NCI-H1694 treated with DMSO at 0.1 percent for 48 hours (cell line): Measurements from ENCODE around the gene LORICRIN.

Experiments used
- DNase-seq: peaks from one replicate; lab custom pipeline; 2025; lab: John Stamatoyannopoulos, UW

LORICRIN gene

GRCh38 chr1:153250166-153250565 is 9.3 kb upstream of the LORICRIN start:
- DNase-seq = no peak

- no peak for DNase-seq
Observed at GRCh38 chr1:153251087-153251486, 8.4 kb upstream of the LORICRIN start.

DNA sequence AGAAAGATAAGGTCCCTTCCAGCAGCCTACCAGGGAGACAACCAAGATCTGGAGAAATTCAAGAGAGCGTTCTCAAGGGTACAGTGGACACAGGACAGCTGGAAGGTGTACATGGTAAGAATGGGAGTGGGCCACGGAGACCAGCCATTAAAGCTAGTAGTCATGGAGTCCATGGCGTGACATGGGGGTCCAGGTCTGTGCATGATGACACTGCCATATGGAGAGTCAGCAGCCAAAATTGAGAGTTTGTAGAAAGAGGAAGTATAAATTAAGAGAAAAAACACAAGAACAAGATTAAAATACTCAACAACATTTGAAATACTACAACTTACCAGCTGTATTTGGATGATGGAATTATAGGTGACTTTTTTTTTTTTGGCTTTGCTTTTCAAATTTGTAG is 7.9 kb upstream of the LORICRIN start:
- DNase-seq = no peak

- DNase-seq = no peak
Observed at GRCh38 chr1:153251988-153252387, 7.5 kb upstream of the LORICRIN start.

GRCh38 chr1:153253076-153253475 is 6.4 kb upstream of the LORICRIN start:
- DNase-seq = no peak

- DNase-seq = no peak
Observed at GRCh38 chr1:153253693-153254092, 5.8 kb upstream of the LORICRIN start.

DNA sequence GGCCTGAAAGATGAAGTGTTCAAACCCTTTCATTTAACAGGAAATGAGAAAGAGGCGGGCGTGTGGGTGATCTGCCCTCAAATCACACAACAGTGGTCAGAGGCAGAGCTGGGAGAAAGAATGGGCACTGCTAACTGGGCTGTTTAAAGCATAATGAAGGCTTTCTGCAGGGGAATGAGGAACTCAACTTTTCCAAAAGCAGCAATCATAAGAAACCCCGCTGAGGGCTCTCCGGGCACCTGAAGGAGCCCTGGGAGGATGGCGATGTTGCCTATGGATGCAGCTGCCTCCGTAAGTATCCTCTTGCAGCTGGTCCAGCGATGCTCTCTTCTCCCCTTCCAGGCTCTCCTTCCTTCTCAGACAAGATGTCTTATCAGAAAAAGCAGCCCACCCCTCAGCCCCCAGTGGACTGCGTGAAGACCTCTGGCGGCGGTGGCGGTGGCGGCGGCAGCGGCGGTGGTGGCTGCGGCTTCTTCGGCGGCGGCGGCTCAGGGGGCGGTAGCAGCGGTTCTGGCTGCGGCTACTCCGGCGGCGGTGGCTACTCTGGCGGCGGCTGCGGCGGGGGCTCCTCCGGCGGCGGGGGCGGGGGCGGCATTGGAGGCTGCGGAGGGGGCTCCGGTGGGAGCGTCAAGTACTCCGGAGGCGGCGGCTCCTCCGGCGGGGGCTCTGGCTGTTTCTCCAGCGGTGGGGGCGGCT is 1.2 kb downstream of the LORICRIN start:
- DNase-seq = no peak

DNA sequence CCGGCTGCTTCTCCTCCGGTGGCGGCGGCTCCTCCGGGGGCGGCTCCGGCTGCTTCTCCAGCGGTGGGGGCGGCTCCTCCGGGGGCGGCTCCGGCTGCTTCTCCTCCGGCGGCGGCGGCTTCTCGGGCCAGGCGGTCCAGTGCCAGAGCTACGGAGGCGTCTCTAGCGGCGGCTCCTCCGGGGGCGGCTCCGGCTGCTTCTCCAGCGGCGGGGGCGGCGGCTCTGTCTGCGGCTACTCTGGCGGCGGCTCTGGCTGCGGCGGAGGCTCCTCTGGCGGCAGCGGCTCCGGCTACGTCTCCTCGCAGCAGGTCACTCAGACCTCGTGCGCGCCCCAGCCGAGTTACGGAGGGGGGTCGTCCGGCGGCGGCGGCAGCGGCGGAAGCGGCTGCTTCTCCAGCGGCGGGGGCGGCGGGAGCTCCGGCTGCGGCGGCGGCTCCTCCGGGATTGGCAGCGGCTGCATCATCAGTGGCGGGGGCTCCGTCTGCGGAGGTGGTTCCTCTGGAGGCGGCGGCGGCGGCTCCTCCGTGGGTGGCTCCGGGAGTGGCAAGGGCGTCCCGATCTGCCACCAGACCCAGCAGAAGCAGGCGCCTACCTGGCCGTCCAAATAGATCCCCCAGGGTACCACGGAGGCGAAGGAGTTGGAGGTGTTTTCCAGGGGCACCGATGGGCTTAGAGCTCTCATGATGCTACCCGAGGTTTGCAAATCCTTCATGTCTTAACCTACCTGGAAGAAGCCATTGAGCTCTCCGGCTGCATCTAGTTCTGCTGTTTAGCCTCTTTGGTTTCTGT is 2.0 kb downstream of the LORICRIN start:
- no peak for DNase-seq

- no peak for DNase-seq
Observed at GRCh38 chr1:153262070-153262366, 2.5 kb downstream of the LORICRIN start.

DNA sequence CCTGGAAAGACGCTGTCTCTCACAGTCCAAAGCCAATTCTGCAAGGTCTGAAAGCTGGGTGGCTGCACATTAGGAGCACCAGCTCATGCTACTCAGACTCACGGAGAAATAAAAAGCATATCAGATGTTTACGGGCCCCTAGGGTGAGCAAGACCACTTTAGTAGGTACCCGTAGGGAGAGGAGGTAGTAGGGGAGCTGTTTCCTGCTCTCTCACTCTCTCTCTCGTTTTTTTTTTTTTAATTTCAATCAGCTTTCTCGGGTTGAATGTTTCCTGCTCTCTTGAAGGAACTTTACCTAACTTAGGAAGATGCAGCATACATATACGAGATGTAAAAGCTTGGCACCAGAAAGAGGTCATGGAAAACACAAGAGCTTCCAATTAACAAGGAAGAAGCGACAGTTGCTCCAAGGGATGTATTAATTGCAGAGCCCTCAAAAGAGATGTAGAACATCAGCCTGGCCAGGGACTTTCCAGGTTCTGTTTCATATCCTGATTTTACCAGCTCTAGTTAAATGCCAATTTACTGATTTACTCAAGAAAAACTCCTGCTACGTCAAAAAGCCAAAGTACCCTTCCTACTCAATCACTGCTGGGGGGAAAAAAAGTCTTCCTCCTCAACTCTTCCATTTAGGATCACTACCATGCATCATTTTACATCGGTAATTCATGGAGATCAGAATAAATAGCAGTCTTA is 3.1 kb downstream of the LORICRIN start:
- DNase-seq = no peak

- DNase-seq = no peak
Observed at GRCh38 chr1:153265457-153265856, 6.0 kb downstream of the LORICRIN start.

- DNase-seq = no peak
Observed at GRCh38 chr1:153271711-153272110, 12.2 kb downstream of the LORICRIN start.

DNA sequence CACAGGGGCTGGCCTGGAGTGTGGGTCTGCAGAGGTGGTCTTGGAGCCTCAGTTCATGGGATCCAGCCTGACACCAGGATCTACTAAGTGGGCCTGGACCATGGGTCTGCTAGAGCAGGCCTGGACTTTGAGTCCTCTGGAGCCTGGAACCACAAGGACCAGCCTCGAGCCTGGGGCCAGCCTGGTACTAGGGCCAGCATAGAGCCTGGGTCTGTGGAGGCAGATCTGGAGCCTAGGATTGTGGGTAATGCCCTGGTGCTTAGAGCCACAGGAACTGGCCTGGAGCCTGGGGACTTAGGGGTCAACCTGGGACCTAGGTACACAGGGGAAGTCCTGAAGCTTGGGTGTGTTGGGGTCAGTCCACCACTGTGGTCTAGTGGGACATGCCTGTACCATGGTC is 12.7 kb downstream of the LORICRIN start:
- no peak for DNase-seq

DNA sequence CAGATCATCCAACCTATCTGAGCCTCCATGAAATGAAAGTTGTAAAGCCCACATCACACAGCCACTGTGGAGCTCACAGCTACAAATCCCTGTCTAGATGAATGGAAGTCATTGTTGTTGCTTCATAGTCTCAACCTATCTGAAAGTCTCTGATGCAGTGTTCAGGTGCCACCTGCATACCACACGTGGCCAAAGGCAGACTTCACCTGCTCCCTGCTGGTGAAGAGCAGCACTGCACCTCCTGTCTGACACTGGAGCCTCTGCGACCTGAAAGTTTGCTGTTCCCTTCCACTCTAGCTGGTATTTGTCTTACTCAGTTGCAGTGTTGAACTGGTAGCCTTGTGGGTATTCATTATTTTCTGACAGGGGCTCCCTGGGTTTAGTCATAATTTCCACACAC is 18.4 kb downstream of the LORICRIN start:
- no peak for DNase-seq

DNA sequence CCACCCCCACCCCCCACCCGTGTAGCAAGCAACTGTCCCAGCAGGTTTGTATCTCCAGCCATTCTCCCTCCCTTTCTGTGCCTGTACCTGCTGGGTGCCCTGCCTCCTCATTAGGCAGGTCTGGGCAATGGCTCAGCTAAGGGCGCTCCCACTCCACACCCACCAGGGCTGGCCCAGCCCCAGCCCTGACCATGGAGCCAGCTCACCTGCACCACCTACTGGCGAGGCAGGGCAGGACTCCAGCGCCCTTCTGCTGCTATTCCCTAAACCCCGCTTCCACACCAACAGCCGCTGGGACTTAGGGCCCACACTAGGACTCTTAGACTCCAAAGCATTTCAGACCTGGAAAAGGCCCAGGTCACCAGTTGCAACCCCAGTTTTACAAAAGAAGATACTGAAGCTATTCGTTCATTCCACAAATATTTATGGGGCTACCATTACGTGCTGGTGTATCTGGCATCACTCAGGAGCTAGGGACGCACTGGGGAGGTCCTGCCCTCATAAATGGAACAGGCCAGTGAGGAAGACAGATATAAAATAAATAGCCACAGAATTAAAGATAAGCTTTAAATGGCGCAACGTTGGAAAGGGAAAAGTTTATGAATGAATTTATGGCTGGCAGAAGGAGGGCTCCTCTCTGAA is 29.3 kb downstream of the LORICRIN start:
- no peak for DNase-seq

- DNase-seq = no peak
Observed at GRCh38 chr1:153291514-153291913, 32.0 kb downstream of the LORICRIN start.

DNA sequence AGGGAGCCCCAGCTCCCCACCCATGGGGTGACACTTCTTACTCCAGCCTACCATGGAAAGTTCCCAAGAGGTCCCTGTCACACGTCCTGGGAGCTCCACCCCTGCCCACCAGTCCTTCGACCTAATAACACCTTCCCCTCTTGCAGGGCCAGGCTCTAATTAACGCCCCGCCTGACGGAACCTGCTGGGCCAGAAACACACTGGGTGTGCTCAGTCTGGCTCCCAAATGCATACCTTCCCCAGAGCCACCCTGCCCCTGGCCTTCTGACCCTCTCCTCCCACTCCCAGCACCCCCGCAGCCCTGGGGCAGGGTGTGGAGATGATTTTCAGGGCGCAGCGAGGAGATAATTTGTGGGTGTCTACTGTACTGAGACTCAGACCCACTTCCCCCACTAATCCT is 32.7 kb downstream of the LORICRIN start:
- no peak for DNase-seq

DNA sequence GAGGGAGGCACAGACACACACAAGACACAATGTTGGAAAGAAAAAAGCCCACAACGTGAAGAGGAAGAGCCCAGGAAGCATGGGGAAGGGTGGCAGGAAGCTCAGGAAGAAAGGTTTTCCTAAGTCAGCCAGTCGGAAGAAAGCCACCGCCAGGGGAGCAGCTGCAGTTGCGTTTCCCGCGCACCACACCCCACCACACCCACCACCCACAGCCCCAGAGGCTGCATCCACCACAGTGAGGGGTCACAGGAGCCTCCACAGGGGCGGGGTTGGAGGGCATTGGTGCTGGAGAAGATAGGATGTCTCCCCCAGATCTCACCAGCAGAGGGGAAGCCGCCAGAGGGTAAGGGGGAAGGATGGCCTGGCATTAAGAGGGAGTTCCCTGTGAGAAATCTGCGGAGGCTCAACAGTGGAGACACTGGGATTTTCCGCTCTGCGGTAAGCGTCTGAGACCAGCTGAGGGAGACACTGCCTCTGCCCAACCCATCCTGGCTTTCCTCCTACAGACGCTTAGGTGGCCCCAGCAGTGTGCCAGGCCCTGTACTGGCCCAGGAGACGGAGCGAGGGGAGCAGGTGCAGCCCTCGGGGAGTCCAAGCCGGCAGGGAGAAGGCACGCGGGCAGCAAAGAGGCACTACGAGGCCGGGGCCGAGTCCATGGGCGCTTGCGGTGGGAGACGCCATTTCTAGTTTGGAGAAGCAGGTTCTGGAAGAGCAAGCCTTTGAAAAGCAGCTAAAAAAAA is 33.4 kb downstream of the LORICRIN start:
- DNase-seq = no peak

GRCh38 chr1:153293480-153293775 is 33.9 kb downstream of the LORICRIN start:
- DNase-seq = no peak

GRCh38 chr1:153293851-153294250 is 34.4 kb downstream of the LORICRIN start:
- no peak for DNase-seq

GRCh38 chr1:153302308-153302707 is 42.8 kb downstream of the LORICRIN start:
- DNase-seq = no peak

DNA sequence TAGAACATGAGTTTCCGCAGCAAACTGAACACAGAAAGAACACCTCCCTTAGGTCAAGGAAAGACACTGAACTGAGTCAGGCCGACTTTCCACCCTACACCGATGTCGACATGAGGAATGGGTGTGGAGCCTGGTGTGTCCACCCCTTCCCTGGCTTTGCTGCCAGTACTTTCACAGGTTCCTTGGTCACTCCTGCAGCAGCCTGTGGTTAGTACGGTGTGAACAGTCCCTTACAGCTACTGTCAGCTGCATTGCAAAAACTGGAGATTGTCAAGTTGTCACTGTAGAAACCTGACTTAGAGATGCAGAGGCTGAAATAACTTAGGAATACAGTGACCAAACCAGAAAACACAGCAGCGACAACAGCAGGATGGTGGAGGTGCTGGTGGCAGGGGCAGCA is 46.2 kb downstream of the LORICRIN start:
- DNase-seq = no peak
